GM19193 (cell line): ENCODE results near the gene ESX1.

Source experiments
- POLR2A ChIP-seq: IDR thresholded peaks from 4 replicates; pipeline ENCODE4 v1.6.1; 2011; ENCODE audit not compliant: insufficient read depth, insufficient read length; ENCODE audit errors: extremely low read depth

The ESX1 gene

GRCh38 chrX:104205548-104205947 lies 49.2 kb downstream of the ESX1 start:
- TF ChIP-seq POLR2A: no peak
